ENCODE data around the gene WFDC6.

Gene WFDC6

GRCh38 chr20:45497971-45498494, 41.2 kb downstream of the WFDC6 start:
- DNase-seq (ENCODE audit: low read depth): no peak
- no peak overlapping the region for H3K4me3 ChIP-seq (replicated peaks; ENCODE audit: low read depth, low read length)
- no peak for TF ChIP-seq CTCF (IDR thresholded peaks at IDR 0.05; ENCODE audit: low read length, missing control alignments)

GRCh38 chr20:45496166-45496565, 43.1 kb downstream of the WFDC6 start:
- no peak for TF ChIP-seq CTCF (IDR thresholded peaks at IDR 0.05; ENCODE audit: low read length, missing control alignments)
- no peak overlapping the region for H3K4me3 ChIP-seq (replicated peaks; ENCODE audit: low read depth, low read length)
- no peak for DNase-seq (ENCODE audit: low read depth)

- DNase-seq (ENCODE audit: low read depth): no peak
- TF ChIP-seq CTCF (IDR thresholded peaks at IDR 0.05; ENCODE audit: low read length, missing control alignments): no peak
Measured at GRCh38 chr20:45495501-45495941, 43.8 kb downstream of the WFDC6 start.

GRCh38 chr20:45489083-45489531, 50.2 kb downstream of the WFDC6 start:
- DNase-seq (ENCODE audit: low read depth): no peak
- H3K4me3 ChIP-seq (replicated peaks; ENCODE audit: low read depth, low read length): no peak overlapping the region
- TF ChIP-seq CTCF (IDR thresholded peaks at IDR 0.05; ENCODE audit: low read length, missing control alignments): no peak

More at GRCh38 chr20:45495501-45495941, 43.8 kb downstream of the WFDC6 start:
- H3K4me3 ChIP-seq (replicated peaks; ENCODE audit: low read depth, low read length): no peak overlapping the region

GRCh38 chr20:45487231-45487635, 52.0 kb downstream of the WFDC6 start:
- no peak overlapping the region for H3K4me3 ChIP-seq (replicated peaks; ENCODE audit: low read depth, low read length)
- no peak for TF ChIP-seq CTCF (IDR thresholded peaks at IDR 0.05; ENCODE audit: low read length, missing control alignments)
- DNase-seq (ENCODE audit: low read depth): no peak

- no peak for DNase-seq (ENCODE audit: low read depth)
Measured at GRCh38 chr20:45485388-45485787, 53.9 kb downstream of the WFDC6 start.

More at GRCh38 chr20:45485388-45485787, 53.9 kb downstream of the WFDC6 start:
- TF ChIP-seq CTCF (IDR thresholded peaks at IDR 0.05; ENCODE audit: low read length, missing control alignments): no peak
- H3K4me3 ChIP-seq (replicated peaks; ENCODE audit: low read depth, low read length): no peak overlapping the region

All from fibroblast of pulmonary artery (primary cell).